Body of pancreas (tissue), 4 donors: ENCODE results near the gene PHC2.

Source experiments
- CTCF ChIP-seq, 7 experiments: fragments of 450-650 bp in 4 of 7; fragments of 200-600 bp in 3 of 7; sonication (generic) in 3 of 7; IDR thresholded peaks; one replicate each; pipeline ENCODE4 v1.5.1; 2016 to 2019; ENCODE audit warnings: antibody characterized with exemption in 7 of 7
- POLR2A ChIP-seq, 3 donors: fragments of 450-650 bp; IDR thresholded peaks; one replicate each; pipeline ENCODE4 v1.6.1; 2016; ENCODE audit warnings: antibody characterized with exemption in 3 of 3, mild to moderate bottlenecking in 2 of 3

GRCh38 chr1:33460144-33460543, 29.2 kb upstream of the PHC2 start:
- TF ChIP-seq POLR2A (IDR thresholded peaks at IDR 0.05) (no peak), CTCF (IDR thresholded peaks at IDR 0.05) (no peak)
